HG03108 (cell line): ENCODE measurements around the gene MEF2C.

Experiments
- ATAC-seq: cut with Tn5 transposase; IDR thresholded peaks from one replicate; pipeline ENCODE4 v1.9.1; 2021; ENCODE audit warnings: moderate library complexity; ENCODE audit not compliant: unreplicated experiment

The MEF2C gene

GRCh38 chr5:88725454-88725853, 157.5 kb downstream of the MEF2C start:
- no peak for ATAC-seq

- ATAC-seq: no peak
Observed at GRCh38 chr5:88724201-88724600, 158.8 kb downstream of the MEF2C start.

- ATAC-seq: no peak
Observed at GRCh38 chr5:88722546-88723073, 160.4 kb downstream of the MEF2C start.

- no peak for ATAC-seq
Observed at GRCh38 chr5:88719434-88719833, 163.6 kb downstream of the MEF2C start.

- ATAC-seq: no peak
Observed at GRCh38 chr5:88718736-88719135, 164.2 kb downstream of the MEF2C start.

- no peak for ATAC-seq
Observed at GRCh38 chr5:88716101-88716500, 166.9 kb downstream of the MEF2C start.

GRCh38 chr5:88715503-88715902, 167.5 kb downstream of the MEF2C start:
- ATAC-seq: no peak

GRCh38 chr5:88713818-88714217, 169.2 kb downstream of the MEF2C start:
- no peak for ATAC-seq

- ATAC-seq: no peak
Observed at GRCh38 chr5:88708682-88709398, 174.1 kb downstream of the MEF2C start.

- ATAC-seq: no peak
Observed at GRCh38 chr5:88708021-88708420, 175.0 kb downstream of the MEF2C start.

GRCh38 chr5:88707216-88707965, 175.6 kb downstream of the MEF2C start:
- no peak for ATAC-seq

- ATAC-seq: no peak
Observed at GRCh38 chr5:88702332-88702731, 180.7 kb downstream of the MEF2C start.

GRCh38 chr5:88700121-88700520, 182.9 kb downstream of the MEF2C start:
- ATAC-seq: no peak

GRCh38 chr5:88698290-88698689, 184.7 kb downstream of the MEF2C start:
- ATAC-seq: no peak

- no peak for ATAC-seq
Observed at GRCh38 chr5:88696466-88696865, 186.5 kb downstream of the MEF2C start.

GRCh38 chr5:88695931-88696330, 187.1 kb downstream of the MEF2C start:
- ATAC-seq: no peak

GRCh38 chr5:88695232-88695631, 187.8 kb downstream of the MEF2C start:
- ATAC-seq: no peak

- no peak for ATAC-seq
Observed at GRCh38 chr5:88694023-88694679, 188.8 kb downstream of the MEF2C start.

- ATAC-seq: no peak
Observed at GRCh38 chr5:88693071-88693932, 189.7 kb downstream of the MEF2C start.

- no peak for ATAC-seq
Observed at GRCh38 chr5:88691945-88692868, 190.8 kb downstream of the MEF2C start.
